HepG2 (cell line): ENCODE measurements around the gene CCND2. TPM values are rescaled to one million over a fixed set of nuclear protein-coding genes. Genes with fewer than 3 reads are reported as not detected.
A peak's percentile ranks its signal among the peaks of the same experiment; 100 is the strongest.

Experiments used
- ARNT ChIP-seq: fragments of 450-650 bp; IDR thresholded peaks from 2 replicates; pipeline ENCODE4 v1.6.1; 2017
- CERS6 ChIP-seq: sonication (generic); formaldehyde crosslinking; IDR thresholded peaks from 2 replicates; pipeline ENCODE4 v1.5.0; 2020; ENCODE audit warnings: missing genetic modification reagents
- DNMT3B ChIP-seq: conservative IDR thresholded peaks from 2 replicates; pipeline ENCODE4 v1.6.1; 2016; ENCODE audit warnings: missing biosample characterization, control low read depth
- FOXC1 ChIP-seq: sonication (generic); formaldehyde crosslinking; IDR thresholded peaks from 2 replicates; pipeline ENCODE4 v1.8.0; 2022; ENCODE audit warnings: mild to moderate bottlenecking, missing genetic modification reagents, borderline replicate concordance
- NR0B2 ChIP-seq: sonication (generic); formaldehyde crosslinking; IDR thresholded peaks from 2 replicates; pipeline ENCODE4 v1.4.0; 2020; ENCODE audit warnings: mild to moderate bottlenecking, missing genetic modification reagents
- NR2F1 ChIP-seq, 2 experiments: fragments of 450-650 bp in 1 of 2; formaldehyde crosslinking in 1 of 2; IDR thresholded peaks; 2 replicates each; pipeline versions ENCODE4 v1.5.0 to v1.6.1; 2016 to 2020; ENCODE audit warnings: mild to moderate bottlenecking in 1 of 2, missing compliant biosample characterization in 1 of 2, missing genetic modification reagents in 1 of 2, moderate library complexity in 1 of 2
- NR2F6 ChIP-seq, 2 experiments: IDR thresholded peaks; 2 replicates each; pipeline ENCODE4 v1.6.1; 2016; ENCODE audit warnings: antibody characterized with exemption in 1 of 2, mild to moderate bottlenecking in 1 of 2
- RERE ChIP-seq: IDR thresholded peaks from 2 replicates; pipeline ENCODE4 v1.6.1; 2016; ENCODE audit warnings: low read depth, missing genetic modification reagents, missing compliant biosample characterization
- ZHX2 ChIP-seq, 2 experiments: sonication (generic) in 1 of 2; formaldehyde crosslinking in 1 of 2; IDR thresholded peaks; 2 replicates each; pipeline versions ENCODE4 v1.6.1 to v1.9.0; 2014 to 2022; ENCODE audit warnings: antibody characterized with exemption in 1 of 2, borderline replicate concordance in 1 of 2, inconsistent platforms in 1 of 2, low read depth in 1 of 2, missing genetic modification reagents in 1 of 2
- polyA plus RNA-seq, 8 experiments: library from polyadenylated mRNA; depleted of rRNA in 3 of 8; stranded (reverse) in 7 of 8; unstranded in 1 of 8; fragments of >200 nt; fragmentation: Illumina TruSeq in 4 of 8; extraction: Trizol in 4 of 8; gene quantifications; 2 replicates each; pipeline versions ENCODE4 v1.2.1 to v1.2.3, GENCODE V29; 2011 to 2016; ENCODE audit warnings: low read depth in 4 of 8, missing spikeins in 1 of 8, mixed read lengths in 1 of 8; ENCODE audit not compliant: insufficient read depth in 1 of 8
- total RNA-seq, 5 experiments: library from RNA; depleted of rRNA; stranded (reverse); fragments of >200 nt; fragmentation: Illumina TruSeq; extraction: Trizol; gene quantifications; 2 replicates each; pipeline ENCODE4 v1.2.3, GENCODE V29; 2016; ENCODE audit warnings: low read depth in 1 of 5

The CCND2 gene
- total and polyA plus RNA-seq, 2 of the 13 experiments (the other 11 are each of a cell fraction or from before 2014, with no cell fraction given): 0.61 to 1.4 TPM

- TF ChIP-seq ZHX2 (IDR thresholded peaks at IDR 0.05; ENCODE audit: low read depth) (no peak), ZHX2 (CRISPR knock-in tag; IDR thresholded peaks at IDR 0.05; ENCODE audit: borderline replicate concordance) (no peak), RERE (CRISPR knock-in tag) (no peak), NR0B2 (CRISPR knock-in tag) (no peak), FOXC1 (0 out of 2 replicates have a peak, but pooled peaks have one; percentile 50), CERS6 (CRISPR knock-in tag) (no peak), NR2F1 (CRISPR knock-in tag; IDR thresholded peaks at IDR 0.05) (no peak), NR2F6 (IDR thresholded peaks at IDR 0.05) (no peak), NR2F6 (CRISPR knock-in tag; IDR thresholded peaks at IDR 0.05) (peak; percentile 39; the same call in 1 of the 2 replicates), ARNT (no peak), DNMT3B (no peak)
These were observed 3.1 kb downstream of the CCND2 start (continued) for GRCh38 chr12:4276524-4277204.
